ENCODE results near the gene GGT5.
"Not testable (repeated sequence)": the region's sequence is repeated elsewhere in the genome, so short reads cannot be mapped to it uniquely, and the experiment has no call there.

Gene GGT5

DNA sequence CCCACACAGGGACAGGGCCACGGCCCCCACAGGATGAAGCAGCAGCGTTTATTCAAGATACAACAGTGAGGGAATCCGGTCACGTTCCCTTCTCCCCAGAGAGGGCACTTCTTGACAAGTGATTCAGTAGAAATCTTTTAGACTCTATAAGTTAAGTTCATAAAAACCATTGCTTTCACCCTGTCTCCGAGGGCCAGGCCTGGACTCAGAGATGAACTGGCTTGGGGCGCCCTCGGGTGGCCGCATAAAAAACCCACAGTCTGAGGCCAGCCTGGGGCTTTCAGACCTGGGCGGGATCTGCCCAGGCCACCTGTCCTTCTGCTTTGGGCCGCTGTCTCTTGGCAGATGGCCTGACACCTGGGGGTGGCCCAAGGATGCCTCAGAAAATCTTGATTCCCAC lies 14.6 kb upstream of the GGT5 start:
- peak; percentile 58 to 64 for DNase-seq

- DNase-seq = not testable (repeated sequence)
These were observed 11.9 kb upstream of the GGT5 start for GRCh38 chr22:24256736-24257135.

DNA sequence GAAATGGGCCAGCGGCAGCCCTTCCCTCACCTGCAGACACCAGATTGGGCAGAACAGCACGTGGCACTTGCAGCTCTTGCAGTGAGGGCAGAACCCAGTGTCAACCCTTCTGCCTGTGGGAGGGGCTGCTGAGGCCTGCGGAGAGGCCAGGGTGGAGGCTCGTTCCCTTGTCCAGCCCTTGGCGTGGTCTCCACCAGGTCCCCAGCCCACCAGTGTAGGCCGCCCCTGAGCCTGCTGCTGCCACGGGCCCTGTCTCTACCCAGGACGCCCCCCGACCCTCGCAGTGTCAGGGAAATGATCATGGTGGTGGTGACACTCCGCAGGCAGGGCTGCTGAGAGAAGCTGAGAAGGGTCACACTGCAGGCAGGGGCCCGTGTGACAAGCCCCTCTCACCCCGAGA lies 11.3 kb upstream of the GGT5 start:
- not testable (repeated sequence) for DNase-seq

DNA sequence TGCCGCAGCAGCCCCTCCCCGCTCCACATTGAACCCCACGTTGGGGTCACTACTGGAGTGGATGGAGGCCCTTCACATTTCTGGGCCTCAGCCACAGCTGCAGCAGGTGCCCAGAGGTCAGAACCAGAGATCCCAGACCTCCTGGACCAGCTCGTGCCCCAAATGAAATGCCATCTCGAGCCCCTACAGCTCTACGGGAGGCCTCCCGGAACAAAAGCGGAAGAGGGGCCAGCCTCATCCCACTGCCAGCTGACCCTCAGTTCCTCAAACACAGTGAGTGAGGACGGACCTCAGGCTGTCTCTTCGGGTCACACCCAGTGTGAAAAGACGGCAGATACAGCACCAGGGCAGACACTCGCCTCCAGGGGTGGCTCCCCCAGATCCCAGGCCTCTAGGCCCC lies 8.2 kb upstream of the GGT5 start:
- not testable (repeated sequence) for DNase-seq

DNA sequence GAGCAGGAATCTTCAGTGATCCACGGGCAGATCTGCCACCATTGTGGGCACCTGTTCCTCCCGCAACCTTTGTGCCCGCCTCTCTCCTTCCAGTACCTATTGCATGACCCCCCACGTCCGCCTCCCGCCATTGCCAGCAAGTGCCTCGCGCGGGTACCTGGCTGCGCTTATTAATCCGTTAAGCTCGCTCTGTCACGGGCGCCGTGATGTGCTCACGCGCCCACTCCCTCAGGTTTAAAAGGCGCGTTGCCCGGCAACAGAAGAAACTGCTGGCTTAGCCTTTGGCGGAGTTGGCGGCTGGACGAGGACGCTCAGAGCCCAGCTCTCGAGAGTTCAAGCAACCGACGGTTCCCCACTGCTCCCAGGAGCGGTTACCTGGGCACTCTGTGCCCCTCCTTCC lies 6.4 kb upstream of the GGT5 start:
- DNase-seq = not testable (repeated sequence)

- not testable (repeated sequence) for DNase-seq
These were observed 4.5 kb upstream of the GGT5 start for GRCh38 chr22:24249413-24249812.

DNA sequence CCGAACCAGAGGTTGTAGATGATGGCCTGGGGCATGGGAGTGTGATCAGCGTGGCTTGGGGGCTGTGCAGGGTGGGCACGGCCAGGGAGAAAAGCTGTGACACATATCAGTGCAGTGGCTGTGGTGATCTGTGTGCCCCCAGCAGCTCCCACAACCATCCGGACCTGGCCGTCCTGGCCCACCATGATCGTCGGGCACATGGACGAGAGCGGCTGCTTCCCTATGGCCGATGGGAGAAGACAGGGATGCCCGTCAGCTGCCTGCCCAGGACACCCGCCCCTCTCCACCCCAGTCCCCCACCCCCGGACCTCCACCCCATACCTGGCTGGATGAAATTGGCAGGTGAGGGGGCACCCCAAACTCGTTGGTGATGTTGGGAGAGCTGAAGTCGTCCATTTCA lies 3.7 kb upstream of the GGT5 start:
- not testable (repeated sequence) for DNase-seq

DNA sequence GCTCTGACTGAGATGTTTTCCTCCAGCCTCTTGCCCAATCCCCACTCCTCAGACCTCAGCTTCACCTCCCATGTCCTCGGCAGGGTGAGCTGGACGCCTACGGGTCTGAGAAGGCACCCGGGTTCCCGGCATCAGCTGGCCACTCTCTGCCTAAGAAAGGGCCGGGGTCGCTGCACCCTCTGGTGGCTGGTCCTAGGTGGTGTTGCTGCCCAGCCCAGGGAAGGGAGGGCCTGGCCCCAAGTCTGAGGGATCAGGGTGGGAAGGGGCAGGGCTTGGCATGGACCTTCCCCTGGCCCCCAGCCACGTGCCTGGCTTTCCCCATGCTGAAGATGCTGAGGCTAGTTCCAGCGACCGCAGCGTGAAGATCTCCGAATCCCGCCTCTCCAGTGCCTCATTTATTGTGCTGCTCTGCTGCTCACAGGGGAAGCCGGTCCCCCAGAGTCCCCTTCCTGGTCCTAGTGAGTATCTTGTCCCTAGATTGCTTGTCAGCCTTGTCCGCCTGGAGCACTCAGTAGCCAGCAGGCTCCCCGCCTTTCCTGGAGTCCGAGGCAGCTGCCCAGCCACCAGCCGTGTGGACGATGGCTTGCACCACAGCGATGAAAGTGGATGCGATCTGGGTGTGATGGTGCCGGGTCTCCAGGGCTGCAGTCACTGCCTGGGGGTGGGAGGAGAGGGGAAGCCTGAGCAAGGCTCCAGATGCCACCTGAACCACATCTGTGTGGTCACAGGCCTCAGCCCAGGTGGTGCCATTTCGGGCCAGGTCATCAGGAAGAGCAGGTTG lies 2.9 kb upstream of the GGT5 start:
- DNase-seq = peak; percentile 21 to 37

DNA sequence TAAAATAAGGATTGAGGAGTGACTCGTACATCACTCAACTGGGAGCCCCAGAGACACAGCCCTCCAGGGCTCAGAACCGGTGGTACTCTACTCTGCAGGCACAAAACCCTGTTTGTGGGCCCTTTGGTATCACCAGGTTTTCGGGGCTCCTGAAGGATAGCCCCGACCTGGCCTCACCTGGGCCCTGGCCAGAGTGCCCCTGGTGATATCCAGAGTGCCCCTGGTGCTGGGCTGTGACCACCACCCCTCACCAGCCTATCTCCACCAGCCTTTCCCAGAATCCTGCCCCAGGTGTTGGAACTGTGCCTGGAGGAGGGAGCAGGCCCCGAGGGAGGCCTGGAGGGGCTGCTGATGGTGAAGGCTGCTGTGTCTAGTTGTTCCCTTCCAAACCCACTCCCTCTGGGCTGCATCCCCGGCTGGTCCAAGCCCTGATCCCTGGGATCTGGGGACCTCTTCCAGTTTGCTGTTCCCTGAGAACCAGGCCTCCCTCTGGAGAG lies 2.2 kb upstream of the GGT5 start:
- no peak for DNase-seq

- not testable (repeated sequence) for DNase-seq
These were observed 991 bp upstream of the GGT5 start for GRCh38 chr22:24245584-24246561.

DNA sequence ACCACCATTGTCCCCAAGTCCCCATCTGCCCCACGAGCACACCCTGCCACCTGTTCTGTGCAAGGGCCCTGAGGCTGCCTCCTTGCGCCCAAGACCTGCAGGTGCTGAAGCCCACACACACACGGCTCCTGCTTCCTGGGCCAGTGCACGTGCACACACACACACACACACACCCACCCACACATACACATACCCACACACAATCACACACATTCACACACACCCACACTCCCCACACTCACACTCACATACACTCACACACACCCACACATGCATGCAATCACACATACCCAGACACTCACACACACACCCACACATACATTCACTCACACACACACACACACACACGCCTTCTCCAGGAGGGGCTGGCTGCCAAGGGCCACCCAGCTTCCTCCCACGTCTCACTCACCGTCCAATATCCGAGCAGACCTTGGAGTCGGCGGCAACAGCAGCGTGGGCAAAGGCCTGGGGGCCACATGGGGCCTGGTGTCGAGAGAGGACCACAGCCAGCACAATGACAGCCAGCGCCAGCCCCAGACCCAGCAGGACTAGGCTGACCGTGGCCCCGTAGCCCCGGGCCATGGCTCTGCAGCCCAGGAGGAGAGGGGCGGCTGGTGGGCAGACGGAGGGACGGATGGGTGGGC lies 616 bp downstream of the GGT5 start:
- DNase-seq = peak in 1 of 2 donors; percentile 33

DNA sequence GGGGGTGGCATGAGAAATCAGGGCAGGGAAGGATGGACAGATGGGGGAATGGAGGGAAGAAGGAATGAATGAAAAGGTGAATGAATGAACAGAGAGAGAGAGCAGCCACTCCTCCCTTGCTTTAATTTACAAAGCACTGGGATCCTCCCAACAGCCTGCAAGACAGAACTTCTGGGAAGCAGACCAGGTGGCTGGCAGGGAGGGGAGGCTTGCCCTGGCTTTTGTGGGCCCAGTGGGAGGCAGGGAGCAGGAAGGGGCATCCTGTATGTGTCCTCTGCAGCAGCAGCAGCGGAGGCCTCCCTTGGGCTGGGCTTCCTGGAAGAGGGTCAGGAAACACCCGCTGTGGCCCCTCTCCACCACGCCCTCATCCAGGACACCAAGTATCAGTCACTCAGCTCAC lies 1.5 kb downstream of the GGT5 start:
- not testable (repeated sequence) for DNase-seq

DNA sequence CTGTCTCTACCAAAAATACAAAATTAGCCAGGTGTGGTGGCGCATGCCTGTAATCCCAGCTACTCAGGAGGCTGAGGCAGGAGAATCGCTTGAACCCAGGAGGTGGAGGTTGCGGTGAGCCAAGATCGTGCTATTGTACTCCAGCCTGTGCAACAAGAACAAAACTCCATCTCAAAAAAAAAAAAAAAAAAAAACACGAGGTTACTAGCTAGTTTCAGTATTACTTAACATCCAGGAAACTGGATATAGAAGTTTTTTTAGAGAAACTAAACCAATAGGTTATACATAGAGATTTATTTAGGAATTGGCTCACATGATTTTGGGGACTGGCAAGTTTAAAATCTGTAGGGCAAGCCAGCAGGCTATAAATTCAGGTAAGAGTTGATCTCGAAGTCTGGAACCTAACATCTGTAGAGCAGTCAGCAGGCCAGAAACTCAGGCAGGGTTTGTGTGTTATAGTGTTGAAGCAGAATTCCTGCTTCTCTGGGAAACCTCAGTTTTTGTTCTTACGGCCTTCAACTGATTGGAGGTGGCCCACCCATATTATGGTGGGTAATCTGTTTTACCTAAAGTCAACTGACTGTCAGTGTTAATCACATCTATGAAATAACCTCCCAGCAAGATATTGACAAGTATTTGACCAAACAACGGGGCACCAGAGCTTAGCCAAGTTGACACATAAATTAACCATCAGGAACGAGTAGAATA lies 3.7 kb downstream of the GGT5 start:
- not testable (repeated sequence) for DNase-seq

DNA sequence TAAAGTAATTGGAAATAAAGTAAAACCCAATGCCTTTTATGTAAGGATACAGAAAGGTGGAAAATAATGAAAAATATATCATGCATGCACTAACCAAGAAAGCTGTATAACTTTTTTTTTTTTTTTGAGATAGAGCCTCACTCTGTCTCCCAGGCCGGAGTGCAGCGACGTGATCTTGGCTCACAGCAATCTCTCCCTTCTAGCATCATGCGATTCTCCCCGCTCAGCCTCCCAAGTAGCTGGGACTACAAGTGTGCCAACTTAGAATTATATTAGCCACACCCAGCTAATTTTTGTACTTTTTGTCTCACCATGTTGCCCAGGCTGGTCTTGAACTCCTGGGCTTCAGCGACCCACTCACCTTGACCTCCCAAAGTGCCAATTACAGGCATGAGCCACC lies 4.5 kb downstream of the GGT5 start:
- DNase-seq = no peak

DNA sequence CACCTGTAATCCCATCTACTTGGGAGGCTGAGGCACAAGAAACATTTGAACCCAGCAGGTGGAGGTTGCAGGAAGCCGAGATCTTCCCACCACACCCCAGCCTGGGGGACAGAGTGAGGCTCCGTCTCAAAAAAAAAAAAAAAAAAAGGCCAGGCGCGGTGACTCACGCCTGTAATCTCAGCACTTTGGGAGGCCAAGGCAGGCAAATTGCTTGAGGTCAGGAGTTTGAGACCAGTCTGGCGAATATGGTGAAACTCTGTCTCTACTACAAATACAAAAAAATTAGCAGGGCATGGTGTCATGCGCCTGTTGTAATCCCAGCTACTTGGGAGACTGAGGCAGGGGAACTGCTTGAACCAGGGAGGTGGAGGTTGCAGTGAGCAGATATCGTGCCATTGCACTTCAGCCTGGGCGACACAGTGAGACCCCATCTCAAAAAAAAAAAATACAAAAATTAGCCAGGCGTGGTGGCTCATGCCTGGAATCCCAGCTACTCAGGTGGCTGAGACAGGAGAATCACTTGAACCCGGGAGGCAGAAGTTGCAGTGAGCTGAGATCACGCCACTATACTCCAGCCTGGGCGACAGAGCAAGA lies 6.7 kb downstream of the GGT5 start:
- not testable (repeated sequence) for DNase-seq

DNA sequence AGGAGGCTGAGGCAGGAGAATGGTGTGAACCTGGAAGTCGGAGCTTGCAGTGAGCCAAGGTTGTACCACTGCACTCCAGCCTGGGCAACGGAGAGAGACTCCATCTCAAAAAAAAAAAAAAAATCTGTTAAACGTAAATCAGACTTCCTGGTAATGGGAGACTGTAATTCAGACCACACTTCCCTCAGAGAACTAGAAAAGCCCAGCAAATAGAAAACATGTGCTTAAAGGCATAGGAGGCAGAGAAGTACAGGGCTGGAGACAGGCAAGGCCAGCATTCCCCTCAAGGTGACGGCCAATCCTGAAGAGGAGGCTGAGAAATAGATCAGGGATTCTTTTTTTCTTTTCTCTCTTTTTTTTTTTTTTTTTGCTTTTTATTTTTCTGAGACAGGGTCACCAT lies 8.2 kb downstream of the GGT5 start:
- no peak for DNase-seq

DNA sequence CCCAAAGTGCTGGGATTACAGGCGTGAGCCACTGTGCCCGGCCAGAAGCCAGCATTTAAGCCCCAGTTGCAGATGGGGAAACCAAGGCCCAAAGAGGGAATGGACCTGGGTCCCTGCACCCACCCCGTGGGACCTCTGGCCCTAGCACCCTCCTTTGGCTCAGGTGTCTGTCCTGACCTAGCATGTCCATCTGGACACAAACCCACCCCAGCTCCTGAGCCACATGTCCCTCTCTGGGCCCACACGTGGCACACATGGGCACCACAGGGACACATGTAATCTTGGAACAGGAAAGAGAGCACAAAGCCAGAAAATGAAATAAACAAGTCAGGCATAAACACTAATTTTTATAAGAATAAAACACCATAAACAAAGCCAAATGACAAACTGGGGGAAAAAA lies 9.6 kb downstream of the GGT5 start:
- no peak for DNase-seq

DNA sequence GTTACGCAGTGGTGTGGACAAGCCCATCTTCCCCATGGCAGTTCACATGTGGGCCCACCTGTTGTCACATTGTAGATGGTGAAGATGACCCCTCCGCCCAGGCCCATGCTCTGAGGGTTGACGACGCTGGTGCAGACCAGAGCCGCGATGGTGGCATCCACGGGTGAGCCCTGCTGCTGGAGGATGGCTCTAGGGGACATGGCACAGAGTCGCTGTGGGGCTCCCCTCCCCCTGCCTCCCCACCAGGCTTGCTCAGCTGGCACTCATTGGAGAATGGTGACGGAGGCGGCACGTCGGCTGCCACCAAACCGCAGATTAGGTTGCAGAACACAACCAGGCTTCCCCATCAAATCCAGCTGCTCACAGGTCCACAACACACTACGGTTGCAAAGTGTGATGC lies 11.1 kb downstream of the GGT5 start:
- no peak for DNase-seq

DNA sequence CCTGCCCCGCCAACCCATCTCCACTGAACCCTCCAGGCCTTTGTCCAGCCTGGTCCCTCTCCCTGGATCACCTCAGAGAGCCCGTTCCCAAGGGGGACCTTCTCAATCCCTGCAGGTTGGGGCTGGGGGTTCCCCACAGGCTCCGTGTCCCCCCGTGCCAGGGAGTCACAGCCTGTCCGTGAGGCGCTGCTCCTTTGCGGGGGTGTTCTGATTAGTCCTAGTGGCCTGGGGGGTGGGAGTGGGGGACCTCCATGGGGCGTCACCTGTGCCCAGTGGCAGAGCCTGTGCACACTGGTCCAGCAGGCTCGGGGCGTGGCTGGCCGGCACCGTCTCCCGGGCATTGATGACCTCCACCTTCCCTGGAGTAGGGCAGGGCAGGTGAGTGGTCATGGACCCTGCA lies 11.6 kb downstream of the GGT5 start:
- DNase-seq = no peak

DNA sequence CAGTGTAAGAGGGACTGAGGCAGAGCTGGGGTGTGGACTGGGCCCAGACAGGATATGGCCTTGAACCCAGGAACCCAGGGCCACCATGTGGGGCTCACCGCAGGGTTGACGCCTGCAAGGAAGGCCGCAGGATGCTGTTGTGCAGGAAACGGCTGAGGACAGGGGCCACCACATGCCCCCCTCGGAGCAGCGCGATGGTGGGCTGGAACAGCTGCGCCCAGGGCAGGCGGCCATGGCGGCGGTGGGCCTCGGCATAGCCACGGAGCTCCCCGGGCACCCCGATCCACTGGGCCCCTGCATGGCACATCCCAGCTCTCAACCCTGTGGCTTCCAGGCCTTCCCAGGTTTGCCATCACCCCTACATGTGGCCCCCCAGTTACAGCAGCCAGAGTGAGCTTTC lies 12.2 kb downstream of the GGT5 start:
- DNase-seq = no peak

DNA sequence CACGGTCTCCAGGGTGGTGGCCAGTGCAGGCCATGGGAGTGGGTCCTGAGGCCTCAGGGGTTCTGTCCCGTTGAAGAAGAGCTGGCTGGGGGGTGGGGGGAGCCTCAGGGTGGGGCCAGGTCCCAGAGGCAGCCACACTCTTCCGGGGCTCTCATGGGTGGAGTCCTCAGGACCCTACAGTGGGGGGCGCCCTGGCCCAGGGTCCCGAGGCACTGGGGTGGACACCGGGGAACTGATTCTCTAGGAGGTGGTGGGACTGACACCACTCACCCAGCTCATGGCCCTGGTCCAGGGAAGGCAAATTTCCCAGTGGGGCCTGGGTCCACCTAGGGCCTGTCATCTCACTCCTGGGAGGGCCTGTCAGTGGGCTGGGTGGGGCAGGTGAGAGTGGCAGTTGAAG lies 12.8 kb downstream of the GGT5 start:
- no peak for DNase-seq

DNA sequence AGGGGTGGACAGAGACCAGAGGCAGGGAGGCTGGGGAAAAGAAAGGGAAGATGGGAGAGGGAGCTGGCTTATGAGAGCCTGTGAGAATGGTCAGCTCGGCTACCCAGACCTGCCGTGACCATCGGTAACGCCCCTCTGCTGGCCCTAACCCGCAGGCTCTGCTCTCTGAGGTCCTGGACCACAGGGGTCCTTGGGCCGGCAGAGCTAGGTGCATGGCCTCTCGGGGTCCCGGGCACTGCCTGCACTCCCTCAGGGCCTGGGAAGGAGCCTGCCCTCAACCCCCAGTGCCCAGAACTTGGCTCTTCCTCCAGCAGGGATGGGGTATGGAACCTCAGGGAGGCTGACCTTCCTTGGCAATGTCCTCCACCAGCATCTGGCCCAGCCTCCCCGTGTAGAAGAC lies 13.2 kb downstream of the GGT5 start:
- DNase-seq = no peak

Data from activated CD4-positive, alpha-beta T cell treated with anti-CD3 and anti-CD28 coated beads for 4 hours (primary cell).